Naive thymus-derived CD4-positive, alpha-beta T cell (primary cell): Measurements from ENCODE around the gene EED. TPM values are rescaled to one million over a fixed set of nuclear protein-coding genes. Genes with fewer than 3 reads are reported as not detected.

Experiments
- ATAC-seq: fragments of 150-1000 bp; cut with Tn5 transposase; 2 replicates; pipeline ENCODE4 v1.10.0; 2021; ENCODE audit warnings: mild to moderate bottlenecking, moderate library complexity
- CTCF ChIA-PET: fragments of 350-600 bp; sonication (Branson Sonifier 250); formaldehyde crosslinking; loops from one replicate; lab custom pipeline; 2021; ENCODE audit warnings: antibody characterized with exemption; lab: Charles Lee
- POLR2A ChIA-PET: fragments of 350-600 bp; sonication (Branson Sonifier 250); formaldehyde crosslinking; loops from one replicate; lab custom pipeline; 2021; ENCODE audit warnings: antibody characterized with exemption, inconsistent platforms; lab: Charles Lee
- DNase-seq, 9 donors: peaks; one replicate each; pipeline versions ENCODE4 v3.0.0 to v3.0.0-alpha.2; 2020 to 2022; ENCODE audit warnings: mixed read lengths in 1 of 9
- H3K27ac ChIP-seq: one replicate; pipeline ENCODE4 v1.7.0; 2013; ENCODE audit warnings: mild to moderate bottlenecking, low read depth, low read length, moderate library complexity
- H3K27me3 ChIP-seq, 2 donors: one replicate each; pipeline ENCODE4 v1.7.0; 2013; ENCODE audit warnings: low read length in 2 of 2, mild to moderate bottlenecking in 2 of 2, moderate library complexity in 2 of 2; ENCODE audit not compliant: control insufficient read depth in 2 of 2, insufficient read depth in 2 of 2
- H3K36me3 ChIP-seq, 3 experiments: 1 replicate in 2 of 3; 2 replicates in 1 of 3; pipeline ENCODE4 v1.7.0; 2013; ENCODE audit warnings: low read length in 3 of 3, mild to moderate bottlenecking in 3 of 3, moderate library complexity in 1 of 3; ENCODE audit not compliant: insufficient read depth in 3 of 3, control insufficient read depth in 2 of 3
- H3K4me1 ChIP-seq, 2 donors: one replicate each; pipeline ENCODE4 v1.7.0; 2013; ENCODE audit warnings: low read length in 2 of 2, mild to moderate bottlenecking in 2 of 2, moderate library complexity in 1 of 2; ENCODE audit not compliant: control insufficient read depth in 2 of 2, insufficient read depth in 2 of 2
- H3K4me3 ChIP-seq: 2 replicates; pipeline ENCODE4 v1.7.0; 2013; ENCODE audit warnings: mild to moderate bottlenecking, low read length
- H3K9me3 ChIP-seq, 3 experiments: 1 replicate in 2 of 3; 2 replicates in 1 of 3; pipeline ENCODE4 v1.7.0; 2013; ENCODE audit warnings: low read length in 3 of 3; ENCODE audit not compliant: control insufficient read depth in 2 of 3
- H3K27ac Mint-ChIP-seq, 9 donors: one replicate each; pipeline ENCODE4 v1.8.0; 2020 to 2022; ENCODE audit warnings: mixed read lengths in 9 of 9, mild to moderate bottlenecking in 8 of 9, moderate library complexity in 5 of 9, inconsistent platforms in 2 of 9
- H3K27me3 Mint-ChIP-seq, 5 donors: one replicate each; pipeline ENCODE4 v1.8.0; 2021 to 2022; ENCODE audit warnings: mixed read lengths in 5 of 5, mild to moderate bottlenecking in 1 of 5
- H3K36me3 Mint-ChIP-seq, 5 donors: one replicate each; pipeline ENCODE4 v1.8.0; 2020 to 2022; ENCODE audit warnings: mixed read lengths in 5 of 5, mild to moderate bottlenecking in 3 of 5, inconsistent platforms in 1 of 5
- H3K4me1 Mint-ChIP-seq, 7 donors: one replicate each; pipeline ENCODE4 v1.8.0; 2020 to 2022; ENCODE audit warnings: mixed read lengths in 7 of 7, mild to moderate bottlenecking in 3 of 7, inconsistent platforms in 1 of 7
- H3K4me3 Mint-ChIP-seq, 10 donors: one replicate each; pipeline ENCODE4 v1.8.0; 2020 to 2022; ENCODE audit warnings: mild to moderate bottlenecking in 10 of 10, mixed read lengths in 10 of 10, moderate library complexity in 6 of 10, inconsistent platforms in 2 of 10
- H3K9me3 Mint-ChIP-seq, 11 donors: one replicate each; pipeline ENCODE4 v1.8.0; 2020 to 2022; ENCODE audit warnings: mixed read lengths in 11 of 11, mild to moderate bottlenecking in 4 of 11, inconsistent platforms in 1 of 11, moderate library complexity in 1 of 11
- intact Hi-C, 2 donors: fragments of 100-400 bp; cut with micrococcal nuclease; formaldehyde crosslinking; loops; one replicate each; pipeline ENCODE4 v1.15.1; 2023
- polyA plus RNA-seq, 2 donors: library from polyadenylated mRNA; unstranded; fragments of 300-500 nt; fragmentation: Illumina TruSeq; gene quantifications; one replicate each; pipeline ENCODE4 v1.2.3, GENCODE V29; 2021
- total RNA-seq, 6 experiments: library from RNA in 5 of 6; stranded (reverse) in 5 of 6; gene quantifications; 1 replicate in 5 of 6; 2 replicates in 1 of 6; pipeline ENCODE4 v1.2.3 and lab custom pipeline; 2021 to 2026

Gene EED
- total and polyA plus RNA-seq, 7 experiments from 2014 or later = 15.3 to 62.4 (median 23.4) TPM

DNA sequence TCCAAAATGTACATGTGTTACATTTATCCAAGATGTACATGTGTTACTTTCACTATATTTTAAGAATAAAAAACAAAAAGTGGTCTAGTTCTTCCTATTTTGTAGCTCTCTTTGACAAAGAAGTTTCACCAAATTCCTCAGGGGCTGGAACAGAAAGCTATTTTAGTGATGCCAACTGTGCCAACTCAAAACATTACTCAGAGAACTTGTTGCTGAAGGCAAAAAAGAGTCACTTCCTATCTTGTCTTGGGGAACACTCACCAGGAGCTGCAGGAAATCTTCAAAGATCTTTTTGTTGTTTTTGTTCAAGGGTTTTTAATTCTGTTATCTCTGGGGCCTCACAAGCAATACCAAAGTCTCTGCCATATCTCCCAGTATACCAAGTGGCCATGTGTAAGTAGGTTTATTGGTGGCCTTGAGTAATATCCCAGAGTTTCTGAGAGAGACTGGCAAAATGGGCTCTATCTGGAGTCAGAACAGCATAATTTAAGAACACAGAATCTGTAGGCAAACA is 13.6 kb upstream of the EED start:
- ChIA-PET POLR2A (no interaction called here), CTCF (interaction anchor here (1.9 kb wide), 1 partner anchor 13 kb away, joined by 4 read pairs; no protein-coding TSS in a partner anchor)
- DNase-seq (no peak), ATAC-seq (no peak)
- Mint-ChIP-seq H3K4me1 (peaks cover 0 to 28% (median 0%) of the 10 kb centered on the region in 7 donors), H3K27me3 (peaks cover 0 to 10% (median 0%) of the 10 kb centered on the region in 5 donors), H3K36me3 (no peaks in the 10 kb centered on the region), H3K9me3 (no peaks in the 10 kb centered on the region), H3K27ac (no peak overlapping the region), H3K4me3 (no peak overlapping the region)
- H3K36me3 ChIP-seq = no peaks in the 10 kb centered on the region
- H3K27ac ChIP-seq = no peak overlapping the region
- no peaks in the 10 kb centered on the region for H3K9me3 ChIP-seq
- intact Hi-C loops = no loop called here
- no peak overlapping the region for H3K4me3 ChIP-seq
- H3K27me3 ChIP-seq = no peaks in the 10 kb centered on the region
- H3K4me1 ChIP-seq = no peaks in the 10 kb centered on the region

DNA sequence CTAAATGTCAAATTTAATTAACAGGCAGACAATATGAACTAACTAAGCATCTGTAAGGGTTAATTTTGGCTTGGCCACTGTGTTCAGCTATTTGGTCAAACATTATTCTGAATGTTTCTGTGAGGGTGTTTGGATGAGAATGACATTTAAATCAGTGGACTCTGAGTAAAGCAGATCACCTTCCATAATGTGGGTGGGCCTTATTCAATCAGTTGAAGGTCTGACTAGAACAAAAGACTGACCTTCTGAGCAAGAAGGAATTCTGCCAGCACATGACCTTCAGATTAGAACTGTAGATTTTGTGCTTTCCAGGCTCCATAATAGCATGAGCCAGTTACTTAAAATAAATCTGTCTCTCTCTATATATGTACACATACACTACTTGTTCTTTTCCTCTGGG is 12.0 kb upstream of the EED start:
- H3K27ac Mint-ChIP-seq = no peak overlapping the region
- DNase-seq (no peak), ATAC-seq (no peak)
- CTCF ChIA-PET = no interaction called here
- H3K9me3 ChIP-seq = no peaks in the 10 kb centered on the region
- no peaks in the 10 kb centered on the region for H3K4me1 ChIP-seq
- no peak overlapping the region for H3K27ac ChIP-seq
- no peak overlapping the region for H3K4me3 ChIP-seq
- POLR2A ChIA-PET = no interaction called here
- H3K4me1 Mint-ChIP-seq = peaks cover 0 to 24% (median 0%) of the 10 kb centered on the region in 7 donors
- intact Hi-C loops = no loop called here
- H3K36me3 ChIP-seq = no peaks in the 10 kb centered on the region
- H3K9me3 Mint-ChIP-seq = no peaks in the 10 kb centered on the region
- no peaks in the 10 kb centered on the region for H3K27me3 ChIP-seq
- no peak overlapping the region for H3K4me3 Mint-ChIP-seq
- peaks cover 0 to 10% (median 0%) of the 10 kb centered on the region in 5 donors for H3K27me3 Mint-ChIP-seq
- H3K36me3 Mint-ChIP-seq = no peaks in the 10 kb centered on the region

DNA sequence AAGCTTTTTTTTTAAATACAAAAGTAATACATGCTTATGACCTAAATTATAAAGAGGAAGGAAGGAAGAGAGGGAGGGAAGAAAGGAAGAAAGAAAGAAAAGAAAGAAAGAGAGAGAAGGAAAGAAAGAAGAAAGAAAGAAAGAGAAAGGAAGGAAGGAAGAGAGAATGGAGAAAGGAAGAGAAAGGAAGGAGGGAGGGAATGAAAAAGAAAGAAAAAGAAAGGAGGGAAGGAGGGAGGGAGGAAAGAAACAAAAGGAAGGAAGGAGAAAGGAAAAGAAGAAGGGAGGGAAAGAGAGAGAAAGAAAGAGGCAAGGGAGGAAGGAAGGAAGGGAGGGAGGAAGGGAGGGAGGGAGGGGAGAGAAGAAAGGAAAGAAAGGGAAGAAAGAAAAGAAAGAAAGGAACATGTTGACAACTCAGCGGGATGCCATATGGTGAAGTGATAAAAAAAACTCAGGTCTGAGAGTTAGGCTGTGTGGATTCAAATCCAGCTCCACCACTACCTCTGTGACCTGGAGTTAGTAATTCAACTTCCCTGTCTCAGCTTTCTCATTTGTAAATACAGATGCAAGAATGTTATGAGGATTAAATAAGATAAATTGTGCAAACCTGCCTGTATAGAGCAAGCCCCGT is 9.6 kb upstream of the EED start:
- Mint-ChIP-seq H3K4me3 (no peak overlapping the region), H3K36me3 (no peaks in the 10 kb centered on the region), H3K9me3 (no peaks in the 10 kb centered on the region), H3K4me1 (peaks cover 0 to 11% (median 0%) of the 10 kb centered on the region in 7 donors), H3K27me3 (peaks cover 0 to 11% (median 2%) of the 10 kb centered on the region in 5 donors), H3K27ac (no peak overlapping the region)
- no peak overlapping the region for H3K4me3 ChIP-seq
- ChIA-PET CTCF (no interaction called here), POLR2A (no interaction called here)
- DNase-seq (no peak), ATAC-seq (no peak)
- no peaks in the 10 kb centered on the region for H3K9me3 ChIP-seq
- intact Hi-C loops = no loop called here
- H3K36me3 ChIP-seq = no peaks in the 10 kb centered on the region
- H3K27ac ChIP-seq = no peak overlapping the region
- no peaks in the 10 kb centered on the region for H3K27me3 ChIP-seq
- H3K4me1 ChIP-seq = no peaks in the 10 kb centered on the region

GRCh38 chr11:86237267-86237804 is 7.2 kb upstream of the EED start:
- ChIA-PET POLR2A (interaction anchor here (0.6 kb wide), 1 partner anchor 78 kb away, joined by 3 read pairs; no protein-coding TSS in a partner anchor), CTCF (no interaction called here)
- Histone ChIP-seq H3K36me3 (no peaks in the 10 kb centered on the region), H3K27me3 (no peaks in the 10 kb centered on the region), H3K9me3 (no peaks in the 10 kb centered on the region), H3K4me1 (no peaks in the 10 kb centered on the region), H3K4me3 (no peak overlapping the region), H3K27ac (no peak overlapping the region)
- ATAC-seq (no peak), DNase-seq (no peak)
- Mint-ChIP-seq H3K4me3 (no peak overlapping the region), H3K9me3 (no peaks in the 10 kb centered on the region), H3K36me3 (no peaks in the 10 kb centered on the region), H3K27me3 (peaks cover 0 to 13% (median 5%) of the 10 kb centered on the region in 5 donors), H3K4me1 (peaks cover 0 to 3% (median 0%) of the 10 kb centered on the region in 7 donors), H3K27ac (no peak overlapping the region)
- intact Hi-C loops = no loop called here

DNA sequence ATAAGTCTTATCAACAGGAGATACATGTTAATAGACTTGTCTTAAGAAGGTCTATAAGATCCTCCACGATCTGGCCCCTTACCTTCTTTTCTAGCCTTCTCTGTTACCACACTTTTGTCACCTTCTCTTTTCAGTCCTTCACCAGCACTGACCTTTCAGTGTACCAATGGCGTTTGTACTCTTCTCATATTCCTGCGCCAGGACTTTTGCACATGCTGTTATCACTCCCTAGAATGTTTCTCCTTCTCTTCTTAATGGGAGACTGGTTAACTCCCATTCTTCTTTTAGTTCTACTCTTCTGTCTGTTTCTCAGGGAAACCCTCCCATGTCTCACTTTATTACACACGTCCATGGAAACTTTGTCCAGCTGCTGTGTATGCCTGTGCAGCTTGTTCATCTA is 4.4 kb upstream of the EED start:
- Histone ChIP-seq H3K27me3 (no peaks in the 10 kb centered on the region), H3K4me3 (no peak overlapping the region), H3K27ac (no peak overlapping the region), H3K36me3 (peaks cover 0 to 5% (median 0%) of the 10 kb centered on the region in 3 experiments), H3K4me1 (peaks cover 4 to 10% of the 10 kb centered on the region in 2 donors), H3K9me3 (no peaks in the 10 kb centered on the region)
- ATAC-seq (no peak), DNase-seq (no peak)
- Mint-ChIP-seq H3K4me3 (no peak overlapping the region), H3K4me1 (peaks cover 0 to 3% (median 0%) of the 10 kb centered on the region in 7 donors), H3K27ac (no peak overlapping the region), H3K9me3 (no peaks in the 10 kb centered on the region), H3K27me3 (peaks cover 0 to 5% (median 5%) of the 10 kb centered on the region in 5 donors), H3K36me3 (no peaks in the 10 kb centered on the region)
- intact Hi-C loops = loop anchor here in 1 of 2 donors (5.0 kb wide), 1 partner anchor 593 kb away; the partner anchor contains the start of gene TMEM126A
- CTCF ChIA-PET = interaction anchor here (1.4 kb wide), 1 partner anchor 47 kb away, joined by 3 read pairs; no protein-coding TSS in a partner anchor
- POLR2A ChIA-PET = interaction anchor here (0.5 kb wide), 1 partner anchor 36 kb away, joined by 4 read pairs; no protein-coding TSS in a partner anchor

GRCh38 chr11:86241956-86242535 is 2.5 kb upstream of the EED start:
- Histone ChIP-seq H3K4me3 (no peak overlapping the region), H3K36me3 (peaks cover 0 to 7% (median 0%) of the 10 kb centered on the region in 3 experiments), H3K4me1 (peaks cover 12 to 15% of the 10 kb centered on the region in 2 donors), H3K27ac (no peak overlapping the region), H3K9me3 (no peaks in the 10 kb centered on the region), H3K27me3 (no peaks in the 10 kb centered on the region)
- no peaks in the 10 kb centered on the region for H3K9me3 Mint-ChIP-seq
- peaks cover 0 to 2% (median 0%) of the 10 kb centered on the region in 5 donors for H3K36me3 Mint-ChIP-seq
- ChIA-PET CTCF (no interaction called here), POLR2A (interaction anchor here (0.8 to 1.1 kb wide), 3 partner anchors 9 to 213 kb away, joined by 3 to 6 read pairs (median 3); no protein-coding TSS in a partner anchor)
- intact Hi-C loops = loop anchor here in 1 of 2 donors (5.0 kb wide), 1 partner anchor 595 kb away; the partner anchor contains the start of gene TMEM126A
- no peak for ATAC-seq
- no peak overlapping the region for H3K27ac Mint-ChIP-seq
- peaks cover 0 to 9% (median 0%) of the 10 kb centered on the region in 7 donors for H3K4me1 Mint-ChIP-seq
- H3K27me3 Mint-ChIP-seq = peaks cover 0 to 5% (median 5%) of the 10 kb centered on the region in 5 donors
- DNase-seq = no peak
- no peak overlapping the region for H3K4me3 Mint-ChIP-seq
